Stomach smooth muscle (tissue), 2 donors: Measurements from ENCODE around the gene C22orf23.
A peak's percentile ranks its signal among the peaks of the same experiment; 100 is the strongest.

ENCODE experiments used
- H3K27ac ChIP-seq: one replicate; pipeline ENCODE4 v1.7.0; 2013; ENCODE audit warnings: mild to moderate bottlenecking, low read length, inconsistent platforms
- H3K27me3 ChIP-seq, 2 donors: one replicate each; pipeline ENCODE4 v1.7.0; 2013; ENCODE audit warnings: low read length in 2 of 2; ENCODE audit not compliant: insufficient read depth in 2 of 2, control insufficient read depth in 1 of 2
- H3K36me3 ChIP-seq, 2 donors: one replicate each; pipeline ENCODE4 v1.7.0; 2013; ENCODE audit warnings: low read length in 2 of 2; ENCODE audit not compliant: control insufficient read depth in 2 of 2, insufficient read depth in 2 of 2
- H3K4me1 ChIP-seq: one replicate; pipeline ENCODE4 v1.7.0; 2013; ENCODE audit warnings: low read length; ENCODE audit not compliant: control insufficient read depth, insufficient read depth
- H3K4me3 ChIP-seq, 2 donors: one replicate each; pipeline ENCODE4 v1.7.0; 2013; ENCODE audit warnings: low read length in 2 of 2
- H3K9ac ChIP-seq, 2 donors: one replicate each; pipeline ENCODE4 v1.7.0; 2013; ENCODE audit warnings: low read length in 2 of 2, mild to moderate bottlenecking in 1 of 2
- H3K9me3 ChIP-seq, 2 donors: one replicate each; pipeline ENCODE4 v1.7.0; 2013; ENCODE audit warnings: low read length in 2 of 2; ENCODE audit not compliant: control insufficient read depth in 2 of 2
- donor health status: healthy.
- donor health status: Pancreatic carcinoma.

C22orf23 gene

DNA sequence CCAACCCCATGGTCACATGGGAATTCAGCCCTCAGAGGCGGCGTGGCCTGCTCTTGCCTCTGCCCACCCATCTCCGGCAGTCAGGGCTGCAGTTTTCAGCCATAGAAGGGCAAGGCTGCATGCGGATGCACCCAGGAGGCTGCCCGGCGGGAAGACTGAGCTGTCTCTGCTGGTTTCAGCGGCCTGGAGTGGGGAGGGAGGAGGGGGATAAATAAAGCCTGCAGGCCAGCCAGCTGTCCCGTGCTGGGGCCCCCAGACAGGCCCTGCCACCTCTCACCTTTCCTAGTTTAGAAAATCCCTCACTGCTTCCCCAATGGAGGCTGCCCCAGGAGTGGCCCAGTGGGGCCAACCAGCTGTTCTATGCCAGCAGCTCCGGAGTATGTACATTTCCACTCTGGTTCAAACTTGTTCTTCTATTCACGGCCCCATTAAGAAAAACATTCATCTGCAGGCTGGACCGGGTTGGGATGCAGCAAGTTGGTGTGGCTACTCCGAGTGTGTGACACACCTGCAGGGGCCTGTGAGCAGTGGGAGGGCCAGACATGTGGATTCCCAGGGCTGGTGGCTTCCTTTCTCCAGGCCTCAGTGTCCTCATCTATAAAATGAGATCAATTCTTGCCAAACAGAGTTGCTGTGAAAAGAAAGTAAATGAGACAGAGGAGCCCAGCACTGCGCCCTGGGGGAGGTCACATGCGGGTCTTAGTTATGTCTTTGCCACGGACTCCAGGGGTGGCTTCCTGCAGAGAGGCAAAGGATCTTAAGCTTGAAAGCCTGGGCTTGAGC, 42.3 kb downstream of the C22orf23 start:
- Histone ChIP-seq H3K9me3 (no peaks in the 10 kb centered on the region), H3K27ac (peak overlapping the region; percentile 97), H3K9ac (peak overlapping the region; percentile 72 to 76), H3K4me3 (peak overlapping the region in 1 of 2 donors; percentile 54), H3K36me3 (peaks cover 14 to 27% of the 10 kb centered on the region in 2 donors), H3K27me3 (no peaks in the 10 kb centered on the region), H3K4me1 (peaks cover 54% of the 10 kb centered on the region)

DNA sequence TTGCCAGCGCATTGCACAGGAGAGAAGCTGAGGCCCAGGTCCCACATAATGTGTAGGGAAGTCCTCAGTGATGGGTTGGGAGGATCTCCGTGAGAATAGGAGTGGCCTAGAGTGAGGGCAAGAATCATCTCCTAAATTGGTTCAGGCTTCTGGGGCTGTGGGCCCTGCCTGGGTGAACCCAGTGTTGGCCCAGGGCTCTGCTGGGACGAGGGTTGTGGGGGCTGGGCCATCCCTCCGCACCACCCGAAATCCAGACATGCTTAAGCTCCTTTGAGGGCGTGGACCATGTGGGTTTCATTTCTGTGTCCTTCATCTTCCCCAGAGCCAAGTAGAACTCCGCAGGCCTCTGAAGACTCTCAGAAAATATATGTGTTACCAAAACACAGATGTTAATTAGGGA, 43.6 kb downstream of the C22orf23 start:
- H3K9me3 ChIP-seq, result no peaks in the 10 kb centered on the region
- peak overlapping the region; percentile 97 for H3K27ac ChIP-seq
- peaks cover 12 to 17% of the 10 kb centered on the region in 2 donors for H3K36me3 ChIP-seq
- H3K9ac ChIP-seq, result peak overlapping the region; percentile 72 to 76
- H3K4me3 ChIP-seq, result peak overlapping the region; percentile 35 to 54
- peaks cover 64% of the 10 kb centered on the region for H3K4me1 ChIP-seq
- no peaks in the 10 kb centered on the region for H3K27me3 ChIP-seq

DNA sequence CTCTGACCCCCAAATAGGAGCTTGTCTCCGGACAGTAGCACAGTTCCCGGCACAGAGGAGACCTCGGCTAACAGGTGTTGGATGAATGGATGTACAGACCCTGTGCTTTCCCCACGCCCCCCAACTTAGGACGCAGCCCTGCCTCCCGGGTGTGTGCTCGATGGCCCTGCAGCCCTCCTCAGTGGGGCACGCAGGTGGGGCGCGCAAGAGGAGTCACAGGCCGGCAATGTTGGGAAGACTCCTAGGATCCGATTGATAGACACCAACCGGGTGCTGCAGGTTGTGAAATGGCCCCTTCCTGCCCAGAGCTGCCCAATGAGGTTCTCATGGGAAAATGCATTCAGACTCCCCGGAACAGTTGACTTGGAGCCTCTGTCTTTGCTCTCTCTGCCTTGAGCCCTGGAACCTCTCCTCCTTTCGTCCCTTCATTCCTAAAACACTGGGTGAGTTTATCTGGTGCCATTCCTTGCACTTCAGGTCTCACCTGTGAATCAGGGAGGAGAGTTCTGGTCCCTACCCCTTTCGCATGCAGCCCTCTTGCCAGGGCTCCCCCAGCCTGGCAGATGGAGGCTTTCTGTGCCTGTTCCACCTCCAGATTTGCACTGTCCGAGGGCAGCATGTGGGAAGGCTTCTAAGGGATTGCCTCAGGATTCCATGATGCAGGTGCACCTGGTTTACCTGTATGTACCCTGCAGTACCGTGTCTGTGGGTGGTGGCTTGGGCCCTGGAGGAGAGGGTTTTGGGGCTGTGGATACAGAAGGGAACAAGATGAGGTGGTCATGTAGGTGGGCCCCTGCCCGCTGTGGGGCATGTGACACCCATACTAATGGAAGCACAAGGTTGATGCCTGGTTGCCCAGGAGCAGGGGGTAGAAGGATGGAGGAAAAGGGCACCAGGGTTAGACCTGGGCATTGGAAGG, 46.1 kb downstream of the C22orf23 start:
- Histone ChIP-seq H3K27ac (peak overlapping the region; percentile 90), H3K9ac (peak overlapping the region; percentile 84 to 92), H3K4me1 (peaks cover 62% of the 10 kb centered on the region), H3K27me3 (no peaks in the 10 kb centered on the region), H3K4me3 (peak overlapping the region; percentile 74 to 88), H3K36me3 (peaks cover 5 to 7% of the 10 kb centered on the region in 2 donors), H3K9me3 (no peaks in the 10 kb centered on the region)

DNA sequence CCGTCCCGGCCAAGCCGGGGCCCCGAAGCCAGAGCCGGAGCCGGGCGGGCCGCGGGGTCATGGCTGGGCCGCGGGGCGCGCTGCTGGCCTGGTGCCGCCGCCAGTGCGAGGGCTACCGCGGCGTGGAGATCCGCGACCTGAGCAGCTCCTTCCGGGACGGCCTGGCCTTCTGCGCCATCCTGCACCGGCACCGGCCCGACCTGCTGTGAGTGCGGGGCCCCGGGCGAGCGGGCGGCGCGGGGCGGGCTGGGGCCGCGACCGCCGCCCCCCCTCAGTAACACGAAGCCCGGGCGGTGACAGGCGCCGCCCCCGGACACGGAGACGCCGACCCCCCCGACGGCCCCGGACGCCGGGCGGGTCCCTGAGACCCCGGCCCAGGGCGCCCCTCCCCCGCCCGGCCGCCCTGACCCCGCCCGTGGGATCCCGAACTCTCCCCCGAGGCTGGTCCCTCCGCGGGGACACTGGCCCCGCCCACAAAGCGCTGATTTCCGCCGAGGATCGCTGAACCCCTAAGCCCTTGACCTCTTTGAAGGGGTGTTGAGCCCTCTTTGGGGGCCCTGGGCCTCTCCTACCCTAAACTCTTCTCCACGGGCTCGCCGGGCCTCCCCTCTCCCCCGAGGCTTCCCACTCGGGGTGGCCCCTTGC, 46.9 kb downstream of the C22orf23 start:
- Histone ChIP-seq H3K9ac (peak overlapping the region; percentile 84 to 92), H3K27me3 (no peaks in the 10 kb centered on the region), H3K9me3 (no peaks in the 10 kb centered on the region), H3K36me3 (peaks cover 0 to 4% of the 10 kb centered on the region in 2 donors), H3K4me1 (peaks cover 55% of the 10 kb centered on the region), H3K27ac (peak overlapping the region; percentile 90), H3K4me3 (peak overlapping the region; percentile 74 to 88)

DNA sequence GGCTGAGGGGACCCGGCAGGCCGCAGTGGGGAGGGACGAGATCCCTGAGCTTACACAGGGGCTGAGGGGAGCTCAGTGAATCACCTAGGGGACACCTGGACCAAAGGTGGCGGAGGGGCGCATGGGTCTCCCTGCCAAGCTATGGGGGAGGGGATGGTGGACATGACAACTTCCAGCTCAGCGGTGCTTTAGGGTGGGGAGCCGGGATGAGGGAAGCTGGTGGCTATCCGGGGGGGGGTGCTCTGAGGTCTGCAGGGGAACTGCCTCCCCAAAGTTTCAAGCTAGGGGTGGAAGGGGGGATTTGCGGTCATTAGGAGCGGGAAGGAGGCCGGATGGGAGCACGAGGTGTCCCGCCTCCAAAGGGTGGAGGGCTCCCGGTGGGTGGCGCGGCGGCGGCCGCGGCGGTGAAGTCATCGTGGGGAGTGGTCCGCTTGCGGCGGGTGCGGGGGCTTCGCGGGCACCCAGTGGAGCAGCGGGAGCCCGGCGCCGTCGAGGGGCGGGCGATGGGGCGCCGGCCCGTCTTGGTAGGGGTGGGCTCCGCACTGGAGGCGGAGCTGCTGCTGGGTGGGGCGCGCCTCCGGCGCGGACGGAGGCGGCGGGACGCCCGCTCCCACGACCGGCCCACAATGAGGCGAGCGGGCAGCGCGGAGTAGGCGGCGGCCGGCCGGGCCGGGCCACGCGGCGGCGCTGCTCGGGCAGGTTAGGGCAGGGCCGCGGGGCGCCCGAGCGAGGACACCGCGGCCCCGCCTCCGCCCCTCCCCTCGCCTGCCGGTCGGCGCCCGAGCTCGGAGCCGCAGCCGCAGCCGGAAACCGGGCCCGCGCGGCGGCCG, 47.7 kb downstream of the C22orf23 start, which contains the start of gene MICALL1:
Gene MICALL1 (plus strand): TSS at position 764 of the 830 bp plus-strand sequence. CDS start 126 bp downstream, outside the sequence.
- H3K4me3 ChIP-seq, result peak within 1 kb of the TSS; percentile 74 to 88
- peak within 1 kb of the TSS; percentile 84 to 92 for H3K9ac ChIP-seq
- H3K27me3 ChIP-seq, result no peaks in the 10 kb centered on the region
- H3K27ac ChIP-seq, result peak within 1 kb of the TSS; percentile 90
- no peaks in the 10 kb centered on the region for H3K9me3 ChIP-seq
- H3K36me3 ChIP-seq, result peaks cover 0 to 4% of the 10 kb centered on the region in 2 donors
- H3K4me1 ChIP-seq, result peaks cover 50% of the 10 kb centered on the region

DNA sequence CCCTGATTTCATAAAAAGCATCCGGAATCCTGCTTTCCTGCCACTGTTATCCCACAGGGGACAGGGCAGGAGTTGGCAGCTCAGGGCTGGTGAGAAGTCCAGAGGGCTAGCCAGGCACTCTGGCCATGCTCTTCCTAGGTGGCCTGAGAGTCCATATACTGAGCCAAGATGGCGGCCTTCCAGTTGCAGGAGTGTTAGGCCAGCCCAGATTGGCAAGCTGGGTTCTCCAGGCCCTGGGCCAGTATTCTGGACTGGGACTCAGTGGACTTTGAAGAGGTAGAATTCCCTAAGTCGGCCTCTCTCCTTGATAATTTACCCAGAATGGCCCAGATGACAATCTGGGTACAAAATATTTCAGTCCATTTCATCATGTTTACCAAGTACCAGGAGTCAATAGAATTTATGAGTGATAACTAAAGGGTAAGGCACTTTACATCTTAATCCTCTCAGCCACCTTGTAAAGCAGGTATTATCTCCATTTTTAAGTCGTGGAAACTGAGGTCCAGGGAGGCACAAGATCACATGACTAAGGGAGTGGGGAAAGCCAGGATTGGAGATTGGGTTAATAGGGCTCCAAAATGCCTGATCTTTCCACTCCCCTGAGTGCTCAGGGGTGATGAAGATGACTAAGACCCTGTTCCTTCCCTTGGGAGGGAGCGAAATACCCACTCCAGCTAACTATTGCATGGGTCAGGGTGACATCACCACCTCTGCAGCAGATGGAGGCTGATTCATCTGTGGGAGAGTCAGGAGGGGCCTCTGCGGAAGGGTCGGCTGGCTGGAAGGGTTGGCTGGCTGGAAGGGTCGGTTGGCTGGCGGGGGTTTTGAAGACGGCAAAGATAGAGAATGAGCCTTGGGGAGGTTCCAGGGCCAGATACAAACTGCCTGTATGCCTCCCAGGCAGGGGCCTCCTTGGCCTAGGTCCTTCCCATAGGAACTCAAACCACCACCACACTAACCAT, 48.5 kb downstream of the C22orf23 start:
- Histone ChIP-seq H3K9ac (peak overlapping the region; percentile 58 to 72), H3K27ac (peak overlapping the region; percentile 87), H3K4me3 (peak overlapping the region in 1 of 2 donors; percentile 70), H3K27me3 (no peaks in the 10 kb centered on the region), H3K4me1 (peaks cover 41% of the 10 kb centered on the region), H3K9me3 (no peaks in the 10 kb centered on the region), H3K36me3 (peaks cover 0 to 4% of the 10 kb centered on the region in 2 donors)

DNA sequence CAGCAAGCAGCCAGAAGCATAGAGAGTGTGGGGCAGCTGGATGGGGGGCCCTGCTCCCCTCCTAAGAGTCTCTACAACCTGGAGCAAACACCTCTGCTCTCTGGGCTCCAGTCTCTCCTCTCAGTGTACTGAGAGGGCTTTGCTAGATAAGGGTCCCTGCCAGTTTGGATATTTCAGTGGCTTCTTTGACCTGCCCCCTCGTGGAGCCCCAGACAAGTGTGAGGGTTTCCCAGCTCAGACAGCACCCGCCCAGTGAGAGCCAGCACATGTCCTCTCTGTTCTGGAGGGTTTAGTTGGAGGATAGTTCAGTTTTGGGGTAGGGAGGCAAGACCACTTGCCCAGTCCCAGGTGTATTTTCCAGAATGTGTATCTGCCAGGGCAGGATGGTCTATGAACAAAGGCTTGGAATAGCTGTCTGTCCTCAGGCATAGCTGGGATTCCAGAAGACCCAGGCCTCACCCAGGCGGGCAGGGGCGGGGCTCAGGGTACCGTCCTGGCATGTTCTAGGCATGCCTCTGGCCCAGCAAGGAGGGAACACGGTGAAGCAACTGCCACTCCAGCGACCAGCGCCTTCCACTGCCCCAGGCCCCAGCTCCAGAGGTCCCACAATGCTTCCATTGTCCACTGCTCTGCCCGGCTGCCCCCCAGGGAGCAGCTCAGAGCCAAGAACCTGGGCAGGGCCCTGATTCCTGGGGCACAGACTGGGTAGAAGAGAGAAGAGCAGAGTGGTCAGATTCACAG, 54.8 kb downstream of the C22orf23 start:
- Histone ChIP-seq H3K9me3 (no peaks in the 10 kb centered on the region), H3K9ac (no peak overlapping the region), H3K27ac (peak overlapping the region; percentile 49), H3K27me3 (no peaks in the 10 kb centered on the region), H3K4me3 (no peak overlapping the region), H3K4me1 (peaks cover 37% of the 10 kb centered on the region), H3K36me3 (no peaks in the 10 kb centered on the region)

DNA sequence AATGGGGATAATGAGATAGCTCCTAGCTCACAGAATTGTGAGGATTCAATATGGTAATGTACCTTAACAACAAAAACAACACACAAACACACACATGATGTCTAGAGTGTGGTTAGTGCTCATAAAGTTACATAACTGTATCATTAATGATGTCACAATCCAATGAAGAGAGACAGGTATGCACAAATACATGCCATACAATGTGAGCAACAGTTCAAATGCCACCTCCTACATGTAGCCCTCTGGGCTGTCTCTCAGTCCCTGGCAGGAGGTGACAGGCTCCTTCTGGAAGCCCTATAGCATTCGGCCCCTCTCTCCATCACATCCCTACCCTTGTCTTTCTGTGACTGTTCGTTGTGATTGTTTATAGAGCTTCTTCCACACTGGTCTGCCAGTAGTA, 55.6 kb downstream of the C22orf23 start:
- Histone ChIP-seq H3K9ac (no peak overlapping the region), H3K27ac (peak overlapping the region; percentile 49), H3K36me3 (no peaks in the 10 kb centered on the region), H3K9me3 (no peaks in the 10 kb centered on the region), H3K4me3 (no peak overlapping the region), H3K4me1 (peaks cover 45% of the 10 kb centered on the region), H3K27me3 (no peaks in the 10 kb centered on the region)

DNA sequence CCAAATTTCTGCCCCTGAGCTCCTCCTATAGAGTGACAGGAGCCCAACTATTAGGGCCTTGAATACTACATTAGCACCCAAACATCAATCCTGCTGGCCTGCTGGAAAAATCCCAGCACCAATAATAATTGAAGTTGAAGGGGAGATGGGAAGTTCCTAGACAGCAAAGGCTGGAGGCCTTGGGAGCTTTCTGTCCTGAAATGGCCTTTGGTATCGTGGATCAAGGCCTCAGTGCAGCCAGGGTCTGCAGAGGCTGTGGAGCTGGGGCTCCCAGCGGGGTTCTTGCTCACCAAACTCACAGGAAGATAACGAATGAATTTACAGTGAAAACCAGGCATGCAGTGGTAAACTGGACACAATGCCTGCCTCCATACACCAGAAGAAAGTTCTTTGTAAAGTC, 56.5 kb downstream of the C22orf23 start:
- H3K36me3 ChIP-seq, result no peaks in the 10 kb centered on the region
- H3K4me3 ChIP-seq, result no peak overlapping the region
- peak overlapping the region in 1 of 2 donors; percentile 42 for H3K9ac ChIP-seq
- peaks cover 53% of the 10 kb centered on the region for H3K4me1 ChIP-seq
- H3K9me3 ChIP-seq, result no peaks in the 10 kb centered on the region
- H3K27me3 ChIP-seq, result no peaks in the 10 kb centered on the region
- peak overlapping the region; percentile 58 for H3K27ac ChIP-seq
